Type B pancreatic cell (in vitro differentiated cells): ENCODE measurements around the gene CHST7. TPM values are rescaled to one million over a fixed set of nuclear protein-coding genes. Genes with fewer than 3 reads are reported as not detected.

Source experiments
- DNase-seq: peaks from one replicate; pipeline ENCODE4 v3.0.0; 2021; ENCODE audit warnings: mixed read lengths; ENCODE audit not compliant: unreplicated experiment; ENCODE audit errors: extremely low spot score
- H3K27ac Mint-ChIP-seq: 2 replicates; pipeline ENCODE4 v1.8.0; 2021; ENCODE audit warnings: mild to moderate bottlenecking, mixed read lengths
- H3K27me3 Mint-ChIP-seq: 2 replicates; pipeline ENCODE4 v1.8.0; 2021; ENCODE audit warnings: mixed read lengths
- H3K36me3 Mint-ChIP-seq: 2 replicates; pipeline ENCODE4 v1.8.0; 2021; ENCODE audit warnings: mixed read lengths
- H3K4me1 Mint-ChIP-seq: one replicate; pipeline ENCODE4 v1.8.0; 2021; ENCODE audit warnings: mixed read lengths; ENCODE audit not compliant: unreplicated experiment
- H3K4me3 Mint-ChIP-seq: 2 replicates; pipeline ENCODE4 v1.8.0; 2021; ENCODE audit warnings: mild to moderate bottlenecking, mixed read lengths
- H3K9me3 Mint-ChIP-seq: 2 replicates; pipeline ENCODE4 v1.8.0; 2021; ENCODE audit warnings: mixed read lengths
- total RNA-seq: library from RNA; stranded (reverse); gene quantifications from 2 replicates; pipeline ENCODE4 v1.2.1, GENCODE V29; 2021; ENCODE audit warnings: low replicate concordance
- TF ChIP-seq, protein P1 (sequence below): fragments of 200-600 bp; sonication (generic); conservative IDR thresholded peaks from 2 replicates; pipeline ENCODE4 v1.5.0; 2021; ENCODE audit warnings: antibody characterized with exemption, mild to moderate bottlenecking

Gene CHST7
- total RNA-seq, 1 donor from 2014 or later: 3.8 TPM

DNA sequence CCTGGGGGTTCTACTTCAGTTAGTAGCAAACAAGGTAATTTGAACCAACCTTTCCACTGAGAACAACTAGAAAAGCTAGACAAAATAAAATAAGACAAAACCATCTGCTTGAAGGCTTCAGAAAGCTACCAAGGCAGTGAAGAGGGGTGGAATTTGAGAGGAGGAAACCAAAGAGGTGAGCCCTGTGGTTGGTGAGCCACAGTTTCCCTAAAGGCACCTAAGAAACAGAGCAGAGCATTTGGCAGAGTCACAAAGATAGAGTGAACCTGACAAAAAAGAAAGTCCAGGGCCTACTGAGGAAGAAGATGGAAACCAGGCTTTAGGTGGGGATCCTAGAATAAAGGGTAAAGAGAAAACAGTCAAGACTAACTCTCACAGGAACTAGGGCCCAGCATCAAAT is 44.3 kb downstream of the CHST7 start:
- no peaks in the 10 kb centered on the region for H3K27me3 Mint-ChIP-seq

GRCh38 chrX:46618947-46619346 is 45.4 kb downstream of the CHST7 start:
- TF ChIP-seq, protein P1, sequence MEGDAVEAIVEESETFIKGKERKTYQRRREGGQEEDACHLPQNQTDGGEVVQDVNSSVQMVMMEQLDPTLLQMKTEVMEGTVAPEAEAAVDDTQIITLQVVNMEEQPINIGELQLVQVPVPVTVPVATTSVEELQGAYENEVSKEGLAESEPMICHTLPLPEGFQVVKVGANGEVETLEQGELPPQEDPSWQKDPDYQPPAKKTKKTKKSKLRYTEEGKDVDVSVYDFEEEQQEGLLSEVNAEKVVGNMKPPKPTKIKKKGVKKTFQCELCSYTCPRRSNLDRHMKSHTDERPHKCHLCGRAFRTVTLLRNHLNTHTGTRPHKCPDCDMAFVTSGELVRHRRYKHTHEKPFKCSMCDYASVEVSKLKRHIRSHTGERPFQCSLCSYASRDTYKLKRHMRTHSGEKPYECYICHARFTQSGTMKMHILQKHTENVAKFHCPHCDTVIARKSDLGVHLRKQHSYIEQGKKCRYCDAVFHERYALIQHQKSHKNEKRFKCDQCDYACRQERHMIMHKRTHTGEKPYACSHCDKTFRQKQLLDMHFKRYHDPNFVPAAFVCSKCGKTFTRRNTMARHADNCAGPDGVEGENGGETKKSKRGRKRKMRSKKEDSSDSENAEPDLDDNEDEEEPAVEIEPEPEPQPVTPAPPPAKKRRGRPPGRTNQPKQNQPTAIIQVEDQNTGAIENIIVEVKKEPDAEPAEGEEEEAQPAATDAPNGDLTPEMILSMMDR: no peak
- DNase-seq: no peak
- H3K4me3 Mint-ChIP-seq: no peak overlapping the region
- H3K27me3 Mint-ChIP-seq: no peaks in the 10 kb centered on the region
- no peaks in the 10 kb centered on the region for H3K9me3 Mint-ChIP-seq
- peaks cover 4% of the 10 kb centered on the region for H3K36me3 Mint-ChIP-seq
- no peak overlapping the region for H3K27ac Mint-ChIP-seq
- no peaks in the 10 kb centered on the region for H3K4me1 Mint-ChIP-seq

More for the DNA sequence above, 44.3 kb downstream of the CHST7 start:
- TF ChIP-seq, protein P1: no peak
- Mint-ChIP-seq H3K4me3 (no peak overlapping the region), H3K4me1 (no peaks in the 10 kb centered on the region), H3K27ac (no peak overlapping the region), H3K9me3 (no peaks in the 10 kb centered on the region), H3K36me3 (peaks cover 4% of the 10 kb centered on the region)
- DNase-seq: no peak

- no peak for DNase-seq
- H3K36me3 Mint-ChIP-seq: peaks cover 4% of the 10 kb centered on the region
- TF ChIP-seq, protein P1: no peak
- no peak overlapping the region for H3K27ac Mint-ChIP-seq
- no peak overlapping the region for H3K4me3 Mint-ChIP-seq
- no peaks in the 10 kb centered on the region for H3K9me3 Mint-ChIP-seq
- H3K4me1 Mint-ChIP-seq: no peaks in the 10 kb centered on the region
- H3K27me3 Mint-ChIP-seq: no peaks in the 10 kb centered on the region
Measured at GRCh38 chrX:46620505-46620904, 46.9 kb downstream of the CHST7 start.

- peaks cover under 1% of the 10 kb centered on the region for H3K4me1 Mint-ChIP-seq
- H3K4me3 Mint-ChIP-seq: no peak overlapping the region
- DNase-seq: no peak
- H3K9me3 Mint-ChIP-seq: peaks cover 1% of the 10 kb centered on the region
- TF ChIP-seq, protein P1: no peak
- H3K36me3 Mint-ChIP-seq: peaks cover 4% of the 10 kb centered on the region
- H3K27me3 Mint-ChIP-seq: no peaks in the 10 kb centered on the region
- no peak overlapping the region for H3K27ac Mint-ChIP-seq
Measured at GRCh38 chrX:46621572-46621971, 48.0 kb downstream of the CHST7 start.

DNA sequence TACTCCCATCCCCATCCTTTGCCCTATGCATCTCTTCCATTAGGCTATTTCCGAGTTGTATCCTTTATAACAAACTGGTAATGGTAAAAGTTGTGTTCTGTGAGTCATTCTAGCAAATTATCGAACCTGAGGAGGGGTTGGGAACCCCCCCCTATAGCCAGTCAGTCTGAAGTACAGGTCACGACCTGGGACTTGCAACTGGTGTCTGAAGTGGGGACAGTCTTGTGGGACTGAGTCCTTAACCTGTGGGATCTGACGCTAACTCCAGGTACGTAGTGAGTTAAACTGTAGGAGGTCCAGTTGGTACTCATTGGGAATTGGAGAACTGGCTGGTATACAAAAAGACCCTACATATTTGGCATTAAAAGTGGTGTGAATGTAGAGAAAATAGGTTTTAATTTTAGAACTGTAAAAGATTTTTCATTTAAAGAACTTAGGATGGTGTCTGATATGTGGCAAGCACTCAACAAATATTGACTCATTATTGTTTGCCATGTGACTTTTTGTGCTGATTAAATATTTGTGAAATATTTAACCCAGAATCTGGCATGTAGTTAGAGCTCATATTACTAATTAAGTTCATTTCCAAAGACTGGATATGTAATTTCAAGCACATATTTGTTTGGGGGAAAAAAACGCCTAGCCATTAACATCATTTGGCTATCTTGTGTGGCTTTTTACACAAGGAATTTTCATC is 50.7 kb downstream of the CHST7 start:
- Mint-ChIP-seq H3K27me3 (no peaks in the 10 kb centered on the region), H3K36me3 (no peaks in the 10 kb centered on the region), H3K9me3 (peaks cover 4% of the 10 kb centered on the region), H3K4me3 (no peak overlapping the region), H3K27ac (no peak overlapping the region), H3K4me1 (peaks cover 9% of the 10 kb centered on the region)
- TF ChIP-seq, protein P1: no peak
- no peak for DNase-seq
